Uterus (tissue), 4 donors: ENCODE measurements around the gene MRPS18B. TPM values are rescaled to one million over a fixed set of nuclear protein-coding genes. Genes with fewer than 3 reads are reported as not detected.

Source experiments
- DNase-seq, 2 donors: peaks; one replicate each; pipeline ENCODE4 v3.0.0-alpha.2; 2019 to 2020
- H3K27ac ChIP-seq, 2 donors: fragments of 200-600 bp; sonication (generic); 1 replicate in 1 of 2; 2 replicates in 1 of 2; pipeline ENCODE4 v1.5.1; 2016 to 2018
- H3K27me3 ChIP-seq, 2 donors: fragments of 200-600 bp; sonication (generic); one replicate each; pipeline ENCODE4 v1.5.1; 2018 to 2019; ENCODE audit warnings: control low read depth in 1 of 2
- H3K36me3 ChIP-seq, 2 donors: fragments of 200-600 bp; sonication (generic); one replicate each; pipeline ENCODE4 v1.5.1; 2019; ENCODE audit warnings: control low read depth in 1 of 2
- H3K4me1 ChIP-seq, 2 donors: fragments of 200-600 bp; sonication (generic); one replicate each; pipeline ENCODE4 v1.5.1; 2018 to 2019; ENCODE audit warnings: control low read depth in 1 of 2
- H3K4me3 ChIP-seq, 2 donors: fragments of 200-600 bp; sonication (generic); 1 replicate in 1 of 2; 2 replicates in 1 of 2; pipeline ENCODE4 v1.5.1; 2018 to 2019; ENCODE audit warnings: mild to moderate bottlenecking in 1 of 2
- H3K9me3 ChIP-seq, 2 donors: fragments of 200-600 bp; sonication (generic); one replicate each; pipeline ENCODE4 v1.5.1; 2019; ENCODE audit warnings: control low read depth in 1 of 2
- CTCF ChIP-seq, 4 experiments: fragments of 200-600 bp in 2 of 4; fragments of 450-650 bp in 2 of 4; sonication (generic) in 2 of 4; IDR thresholded peaks; one replicate each; pipeline ENCODE4 v1.5.1; 2016 to 2019; ENCODE audit warnings: antibody characterized with exemption in 4 of 4, mild to moderate bottlenecking in 2 of 4, moderate library complexity in 1 of 4
- POLR2A ChIP-seq, 2 donors: fragments of 450-650 bp; IDR thresholded peaks; one replicate each; pipeline ENCODE4 v1.6.1; 2016; ENCODE audit warnings: antibody characterized with exemption in 2 of 2, mild to moderate bottlenecking in 1 of 2, moderate library complexity in 1 of 2
- intact Hi-C: fragments of 100-400 bp; cut with DNase I; formaldehyde crosslinking; loops from one replicate; pipeline ENCODE4 v1.15.1; 2023; ENCODE audit warnings: low total_unique reads
- microRNA counts, 2 donors: library from miRNA; unstranded; fragments of <30 nt; microRNA quantifications; one replicate each; lab custom pipeline; 2016 to 2017
- microRNA-seq: library from miRNA; unstranded; fragments of <30 nt; microRNA quantifications from one replicate; pipeline ENCODE4, GENCODE V29; 2016; ENCODE audit warnings: borderline microRNAs expressed, borderline replicate concordance
- small RNA-seq: library from RNA; depleted of rRNA; stranded (forward); fragments of <200 nt; gene quantifications from one replicate; pipeline ENCODE3, GENCODE V24; 2016
- total RNA-seq, 4 donors: library from RNA; depleted of rRNA in 3 of 4; stranded (reverse); fragments of >200 nt in 3 of 4; gene quantifications; one replicate each; pipeline versions ENCODE4 v1.1.0 to v1.2.4, GENCODE V29; 2014 to 2023
- donor health status: DM: yes; HTN: yes; CAD: no.

The MRPS18B gene
- total RNA-seq, 4 donors from 2014 or later: 15.1 to 45.5 (median 36.7) TPM

- H3K36me3 ChIP-seq: no peaks in the 10 kb centered on the region
- peaks cover 0 to 3% of the 10 kb centered on the region in 2 donors for H3K4me1 ChIP-seq
- DNase-seq: peak; percentile 96 to 98
- peak; percentile 90 to 97 (median 92) for TF ChIP-seq CTCF (IDR thresholded peaks at IDR 0.05)
- peak in 1 of 2 donors; percentile 36 for TF ChIP-seq POLR2A (IDR thresholded peaks at IDR 0.05)
- intact Hi-C loops: loop anchor here (5.0 to 10.0 kb wide), 2 partner anchors 45 to 212 kb away; partner anchors contain the start of genes ATAT1 and DDR1
- H3K9me3 ChIP-seq: no peaks in the 10 kb centered on the region
- H3K4me3 ChIP-seq: peak within 1 kb of the TSS; percentile 79 to 97
- no peaks in the 10 kb centered on the region for H3K27me3 ChIP-seq
- H3K27ac ChIP-seq: peak within 1 kb of the TSS; percentile 73 to 79
These were observed 55.0 kb downstream of the MRPS18B start, which contains the start of gene DHX16 for GRCh38 chr6:30672445-30673253. Gene DHX16 (minus strand): TSS chr6:30673006. CDS start chr6:30672841, 165 bp downstream.

MicroRNAs within 50 kb of the gene (microRNA counts, 767-probe panel; counts per million panel counts)
- 0 counts per million in 2 donors for microRNA hsa-miR-877-5p (lab: Ali Mortazavi, UCI)

Small RNA genes within 50 kb of the gene (microRNA-seq; reads per million reads assigned to microRNA genes)
- 34.3 reads per million, percentile 40 among the genes with 10 or more reads in this experiment for gene MIR877

Small RNA genes within 50 kb of the gene (small RNA-seq; reads per million reads assigned to genes)
- 0.48 reads per million for gene MIR877

Other genes with a start within 250 kb of the MRPS18B start
- 100 to 1,000 TPM; 207 to 628 (median 416) TPM for gene HLA-E, start 128.3 kb upstream of the MRPS18B start, total RNA-seq
- gene GNL1, start 61.4 kb upstream of the MRPS18B start, total RNA-seq: 100 to 1,000 TPM in 2 of 4 donors, 10 to 100 TPM in 1, 1 to 10 TPM in 1; 7.2 to 150 (median 79.5) TPM
- gene PRR3, start 60.5 kb upstream of the MRPS18B start, total RNA-seq: 10 to 100 TPM in 2 of 4 donors, 1 to 10 TPM in 2; 4.4 to 23.0 (median 16.2) TPM
- gene ABCF1, start 46.4 kb upstream of the MRPS18B start, total RNA-seq: 10 to 100 TPM; 17.4 to 48.6 (median 28.9) TPM
- 10 to 100 TPM; 24.1 to 86.0 (median 40.2) TPM for gene PPP1R10, start 597 bp upstream of the MRPS18B start, total RNA-seq
- 10 to 100 TPM in 2 of 4 donors, 1 to 10 TPM in 1, not detected in 1; 8.5 to 10.2 (median 10.1) TPM for gene ATAT1, start 9.0 kb downstream of the MRPS18B start, total RNA-seq
- gene C6orf136, start 29.3 kb downstream of the MRPS18B start, total RNA-seq: 10 to 100 TPM in 1 of 4 donors, 1 to 10 TPM in 3; 5.6 to 22.2 (median 7.7) TPM
- 10 to 100 TPM in 2 of 4 donors, 1 to 10 TPM in 2; 3.2 to 31.8 (median 16.3) TPM for gene DHX16, start 55.2 kb downstream of the MRPS18B start, total RNA-seq
- 100 to 1,000 TPM in 1 of 4 donors, 10 to 100 TPM in 3; 15.4 to 114 (median 18.2) TPM for gene PPP1R18, start 68.8 kb downstream of the MRPS18B start, total RNA-seq
- gene NRM, start 73.1 kb downstream of the MRPS18B start, total RNA-seq: 10 to 100 TPM in 1 of 4 donors, 1 to 10 TPM in 2, under 1 TPM in 1; 0.59 to 29.3 (median 5.4) TPM
- 10 to 100 TPM in 2 of 4 donors, 1 to 10 TPM in 2; 3.1 to 61.9 (median 10.2) TPM for gene MDC1, start 99.4 kb downstream of the MRPS18B start, total RNA-seq
- gene TUBB, start 102.5 kb downstream of the MRPS18B start, total RNA-seq: 100 to 1,000 TPM; 130 to 426 (median 290) TPM
- 100 to 1,000 TPM in 1 of 4 donors, 10 to 100 TPM in 3; 47.1 to 155 (median 64.6) TPM for gene FLOT1, start 124.8 kb downstream of the MRPS18B start, total RNA-seq
- gene IER3, start 126.7 kb downstream of the MRPS18B start, total RNA-seq: 10 to 100 TPM in 2 of 4 donors, 1 to 10 TPM in 1, under 1 TPM in 1; 0.88 to 23.8 (median 10.4) TPM